IPS-NIHi7 (cell line): ENCODE measurements around the gene TBC1D14.

ENCODE experiments used
- DNase-seq: peaks from one replicate; pipeline ENCODE4 v3.0.0; 2012; ENCODE audit warnings: mixed read lengths; ENCODE audit errors: extremely low spot score

TBC1D14 gene

GRCh38 chr4:7023486-7023885 is 113.9 kb downstream of the TBC1D14 start:
- no peak for DNase-seq

GRCh38 chr4:7023901-7024300 is 114.3 kb downstream of the TBC1D14 start:
- no peak for DNase-seq

- no peak for DNase-seq
These were observed 114.8 kb downstream of the TBC1D14 start for GRCh38 chr4:7024336-7024890.

- no peak for DNase-seq
These were observed 115.5 kb downstream of the TBC1D14 start for GRCh38 chr4:7025040-7025602.

- DNase-seq = no peak
These were observed 116.5 kb downstream of the TBC1D14 start for GRCh38 chr4:7026107-7026506.

GRCh38 chr4:7027284-7027683 is 117.7 kb downstream of the TBC1D14 start:
- DNase-seq = no peak

DNA sequence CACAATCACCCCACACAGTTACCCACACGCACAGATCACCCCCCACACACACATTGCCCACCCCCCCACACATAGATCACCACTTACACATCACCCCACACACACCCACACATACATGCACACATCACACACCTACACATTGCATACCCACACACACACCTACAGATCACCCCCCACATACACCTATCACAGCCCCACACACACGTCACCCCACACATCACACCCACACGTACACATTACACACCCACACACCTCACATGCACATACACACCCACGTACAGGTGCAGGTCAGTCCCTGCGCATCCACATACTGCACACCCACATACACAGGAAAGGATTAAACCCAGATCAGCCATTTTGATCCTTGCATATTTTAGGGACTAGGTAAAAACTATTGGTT is 118.3 kb downstream of the TBC1D14 start:
- DNase-seq = no peak

- no peak for DNase-seq
These were observed 119.6 kb downstream of the TBC1D14 start for GRCh38 chr4:7029212-7029611.

DNA sequence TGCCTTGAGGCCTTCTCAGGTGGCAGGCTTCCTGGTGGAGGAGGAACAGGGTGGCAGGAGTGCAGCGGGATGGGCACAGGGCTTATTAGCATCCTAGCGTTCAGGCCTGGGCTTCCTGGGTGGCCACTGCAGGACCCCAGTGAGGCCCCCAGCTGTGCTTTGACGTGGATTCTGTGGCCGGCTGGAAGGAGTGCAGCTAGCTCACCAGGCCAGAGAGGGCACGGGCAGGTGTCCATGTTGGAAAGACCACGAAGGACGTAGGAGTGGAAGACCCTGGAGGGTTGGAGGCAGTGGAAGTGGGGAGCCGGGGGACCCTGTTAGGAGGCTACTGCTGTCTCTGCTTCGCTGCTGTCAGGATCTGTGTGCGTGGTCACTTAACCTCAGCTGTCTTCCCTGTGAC is 120.3 kb downstream of the TBC1D14 start:
- DNase-seq = no peak

DNA sequence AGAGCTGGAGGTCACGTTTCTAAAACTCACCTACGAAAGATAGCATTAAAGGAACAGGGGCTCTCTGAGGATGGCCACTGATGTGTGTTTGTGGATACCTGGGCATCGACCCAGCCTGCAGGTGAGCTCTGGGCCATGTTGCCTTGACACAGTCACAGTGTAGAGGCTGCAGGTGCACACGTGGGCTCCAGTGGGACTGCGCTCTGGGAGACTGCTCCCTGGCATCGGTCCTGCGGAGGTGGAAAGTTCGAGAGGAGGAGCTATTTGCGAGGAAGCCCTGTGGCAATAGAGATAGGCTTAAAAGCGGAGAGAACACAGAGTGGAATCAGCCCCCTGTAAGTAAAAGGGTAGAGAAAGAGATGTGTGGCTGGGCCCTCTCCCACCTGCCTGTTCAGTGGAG is 121.2 kb downstream of the TBC1D14 start:
- DNase-seq = no peak

- DNase-seq = no peak
These were observed 122.2 kb downstream of the TBC1D14 start for GRCh38 chr4:7031558-7032449.

GRCh38 chr4:7032596-7032995 is 123.0 kb downstream of the TBC1D14 start:
- DNase-seq = no peak

- DNase-seq = peak; percentile 54
These were observed 124.8 kb downstream of the TBC1D14 start for GRCh38 chr4:7034262-7035081.

DNA sequence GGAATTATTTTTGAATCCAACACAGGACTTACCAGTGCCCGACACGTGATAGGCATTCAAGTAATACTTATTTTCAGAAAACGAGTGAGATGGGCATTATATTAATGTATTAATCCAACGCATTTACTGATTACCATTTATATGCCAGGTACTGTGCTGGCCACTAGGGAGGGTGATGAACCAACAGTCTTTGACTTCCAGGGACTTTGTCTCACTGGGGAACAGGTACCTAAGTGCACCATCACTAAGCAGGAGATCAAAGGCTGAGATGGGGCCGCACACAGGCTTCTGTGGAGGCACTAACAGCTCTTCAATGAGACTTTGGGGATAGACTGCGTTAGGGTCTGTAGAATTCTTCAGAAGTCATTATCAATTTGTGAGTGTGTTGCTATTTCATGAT is 127.8 kb downstream of the TBC1D14 start:
- DNase-seq = no peak

DNA sequence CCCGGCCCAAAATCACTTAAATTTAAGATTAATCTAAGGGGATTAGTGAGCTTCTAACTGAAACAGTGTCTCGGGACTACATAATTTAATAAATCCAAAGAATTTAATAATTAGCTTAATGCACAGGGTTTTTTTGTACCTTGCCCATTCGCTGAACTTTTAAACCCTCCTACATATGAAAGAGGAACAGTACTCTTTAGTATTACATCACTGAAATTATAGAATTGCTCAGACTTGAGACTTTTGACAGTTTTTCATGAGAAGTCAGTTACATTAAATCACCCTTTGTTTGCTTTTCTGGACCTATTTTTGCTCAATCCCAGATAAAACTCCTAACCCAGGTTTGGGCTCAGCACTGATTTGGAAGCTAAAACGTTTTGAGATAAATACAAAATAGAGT is 131.1 kb downstream of the TBC1D14 start:
- no peak for DNase-seq

DNA sequence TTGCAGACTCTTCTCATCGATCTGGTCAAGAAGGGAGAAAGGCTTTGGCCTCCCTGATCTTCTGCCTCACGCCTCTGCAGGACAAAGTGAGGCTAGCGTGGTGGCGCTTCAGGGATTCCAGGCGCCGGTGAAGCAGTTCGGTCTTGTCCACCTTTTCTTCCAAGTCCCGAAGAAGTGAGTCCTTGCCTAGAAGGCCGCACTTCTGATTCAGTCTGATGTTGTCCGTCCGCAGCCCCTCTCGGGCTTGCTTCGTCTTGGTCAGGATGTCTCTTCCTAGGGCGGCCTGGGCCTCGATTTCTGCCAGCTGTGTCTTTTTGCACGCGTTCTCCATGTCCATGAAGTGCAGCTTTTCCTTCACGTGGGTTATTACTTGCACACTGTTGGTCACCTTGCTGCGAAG is 131.6 kb downstream of the TBC1D14 start:
- DNase-seq = no peak

- DNase-seq = no peak
These were observed 132.3 kb downstream of the TBC1D14 start for GRCh38 chr4:7041801-7042502.

- DNase-seq = peak; percentile 100
These were observed 133.1 kb downstream of the TBC1D14 start for GRCh38 chr4:7042503-7043283.

DNA sequence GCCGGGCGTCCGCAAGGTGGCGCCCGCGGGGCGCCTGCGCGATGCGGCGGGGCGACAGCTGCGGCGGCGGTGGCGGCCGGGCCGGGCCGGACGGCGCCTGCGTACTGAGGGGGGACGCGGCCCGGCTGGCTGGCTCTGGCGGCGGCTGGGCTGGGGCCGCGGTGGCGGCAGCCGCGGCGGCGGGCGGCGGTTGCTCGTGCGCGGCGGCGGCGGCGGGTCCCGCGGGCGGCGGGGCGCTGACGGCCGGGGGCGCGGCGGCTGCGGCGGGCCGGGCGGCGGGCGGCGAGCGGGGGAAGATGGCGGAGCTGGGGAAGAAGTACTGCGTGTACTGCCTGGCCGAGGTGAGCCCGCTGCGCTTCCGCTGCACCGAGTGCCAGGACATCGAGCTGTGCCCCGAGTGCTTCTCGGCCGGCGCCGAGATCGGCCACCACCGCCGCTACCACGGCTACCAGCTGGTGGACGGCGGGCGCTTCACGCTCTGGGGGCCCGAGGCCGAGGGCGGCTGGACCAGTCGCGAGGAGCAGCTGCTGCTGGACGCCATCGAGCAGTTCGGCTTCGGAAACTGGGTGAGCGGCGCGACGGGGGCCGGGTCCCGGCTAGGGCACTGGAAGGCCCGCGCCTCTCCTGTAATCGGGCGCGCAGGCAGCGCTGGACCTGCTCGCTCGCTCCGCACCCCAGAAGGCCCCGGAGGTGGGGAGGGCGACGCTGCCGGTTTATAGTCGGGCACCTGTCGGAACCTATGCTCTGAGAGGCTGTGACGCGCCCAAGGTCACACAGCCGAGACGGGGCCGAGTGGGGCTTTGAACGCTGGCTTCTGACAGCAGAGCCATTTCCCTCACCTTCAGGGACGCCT is 133.9 kb downstream of the TBC1D14 start, which contains the start of gene TADA2B:
Gene TADA2B (plus strand): TSS at position 89 of the 853 bp plus-strand sequence. CDS start 208 bp downstream, at position 297.
- peak; percentile 39 for DNase-seq
